NCI-H146 treated with DMSO at 0.1 percent for 48 hours (cell line): ENCODE measurements around the gene FIGNL1.
"Not testable (repeated sequence)": the region's sequence is repeated elsewhere in the genome, so short reads cannot be mapped to it uniquely, and the experiment has no call there.

Source experiments
- DNase-seq: peaks from one replicate; lab custom pipeline; 2025; ENCODE audit not compliant: unreplicated experiment; lab: John Stamatoyannopoulos, UW

FIGNL1 gene

GRCh38 chr7:50472427-50472826 lies 22.3 kb upstream of the FIGNL1 start:
- DNase-seq, result no peak

GRCh38 chr7:50471970-50472369 lies 21.8 kb upstream of the FIGNL1 start:
- DNase-seq, result no peak

GRCh38 chr7:50470250-50471163 lies 20.4 kb upstream of the FIGNL1 start:
- DNase-seq, result peak; percentile 21

- no peak for DNase-seq
These were observed 19.0 kb upstream of the FIGNL1 start for GRCh38 chr7:50469181-50469580.

GRCh38 chr7:50467817-50468610 lies 17.9 kb upstream of the FIGNL1 start:
- peak; percentile 10 for DNase-seq

GRCh38 chr7:50466815-50467585 lies 16.9 kb upstream of the FIGNL1 start:
- DNase-seq, result no peak

- no peak for DNase-seq
These were observed 12.9 kb upstream of the FIGNL1 start for GRCh38 chr7:50463035-50463434.

- DNase-seq, result no peak
These were observed 12.2 kb upstream of the FIGNL1 start for GRCh38 chr7:50462361-50462760.

GRCh38 chr7:50461695-50462094 lies 11.5 kb upstream of the FIGNL1 start:
- DNase-seq, result no peak

GRCh38 chr7:50459183-50459582 lies 9.0 kb upstream of the FIGNL1 start:
- DNase-seq, result not testable (repeated sequence)

- not testable (repeated sequence) for DNase-seq
These were observed 8.5 kb upstream of the FIGNL1 start for GRCh38 chr7:50458651-50459050.

GRCh38 chr7:50456371-50457123 lies 6.4 kb upstream of the FIGNL1 start:
- DNase-seq, result no peak

- no peak for DNase-seq
These were observed 5.5 kb upstream of the FIGNL1 start for GRCh38 chr7:50455658-50456057.

- DNase-seq, result no peak
These were observed 4.8 kb upstream of the FIGNL1 start for GRCh38 chr7:50454968-50455367.

GRCh38 chr7:50450590-50451032 lies 461 bp upstream of the FIGNL1 start:
- DNase-seq, result peak; percentile 30

GRCh38 chr7:50449501-50449880 lies 659 bp downstream of the FIGNL1 start:
- DNase-seq, result no peak

GRCh38 chr7:50448823-50449222 lies 1.3 kb downstream of the FIGNL1 start:
- no peak for DNase-seq

GRCh38 chr7:50446542-50446960 lies 3.6 kb downstream of the FIGNL1 start:
- DNase-seq, result no peak

- DNase-seq, result no peak
These were observed 13.9 kb downstream of the FIGNL1 start for GRCh38 chr7:50436133-50436806.

GRCh38 chr7:50431722-50432305 lies 18.3 kb downstream of the FIGNL1 start:
- DNase-seq, result no peak
